OCI-LY3 (cell line): ENCODE measurements around the gene LNPEP.

Experiments used
- H2AFZ ChIP-seq: fragments of 200-600, 300-600 bp; shearing (Covaris generic); 2 replicates; pipeline ENCODE4 v1.6.0; 2014; ENCODE audit warnings: antibody characterized with exemption, low read depth, low read length
- H3K27ac ChIP-seq: fragments of 200-600, 300-600 bp; sonication (generic); 2 replicates; pipeline ENCODE4 v1.5.1; 2014; ENCODE audit warnings: mild to moderate bottlenecking, low read length, moderate library complexity, mixed read lengths
- H3K27me3 ChIP-seq: fragments of 200-600, 300-600 bp; sonication (generic); 2 replicates; pipeline ENCODE4 v1.6.1; 2014; ENCODE audit warnings: low read depth, low read length, mixed read lengths
- H3K36me3 ChIP-seq: fragments of 200-600, 300-600 bp; sonication (generic); replicated peaks from 2 replicates; pipeline ENCODE3; 2014; ENCODE audit warnings: low read depth, low read length, mixed read lengths
- H3K4me1 ChIP-seq: fragments of 300-600, 200-600 bp; sonication (generic); 2 replicates; pipeline ENCODE4 v1.6.1; 2014; ENCODE audit warnings: low read length, mixed read lengths
- H3K4me2 ChIP-seq: fragments of 200-600, 300-600 bp; sonication (generic); 2 replicates; pipeline ENCODE4 v1.6.1; 2014; ENCODE audit warnings: low read length, mixed read lengths
- H3K4me3 ChIP-seq: fragments of 300-600, 200-600 bp; sonication (generic); 2 replicates; pipeline ENCODE4 v1.5.1; 2014; ENCODE audit warnings: antibody characterized with exemption, mild to moderate bottlenecking, low read length, moderate library complexity
- H3K79me2 ChIP-seq: fragments of 300-600, 200-600 bp; shearing (Covaris generic); 2 replicates; pipeline ENCODE4 v1.6.1; 2014; ENCODE audit warnings: mild to moderate bottlenecking, low read length, mixed read lengths
- H3K9ac ChIP-seq: fragments of 300-600, 200-600 bp; shearing (Covaris generic); 2 replicates; pipeline ENCODE4 v1.6.0; 2014; ENCODE audit warnings: mild to moderate bottlenecking, low read length, moderate library complexity
- H3K9me3 ChIP-seq: fragments of 200-600, 300-600 bp; shearing (Covaris generic); 2 replicates; pipeline ENCODE4 v1.6.1; 2014; ENCODE audit warnings: low read length, mixed read lengths; ENCODE audit not compliant: insufficient read depth
- H4K20me1 ChIP-seq: fragments of 200-600, 300-600 bp; sonication (generic); 2 replicates; pipeline ENCODE4 v1.6.1; 2016; ENCODE audit warnings: low read length, mixed read lengths; ENCODE audit not compliant: insufficient read depth
- EZH2phosphoT487 ChIP-seq: fragments of 200-600 bp; shearing (Covaris generic); IDR thresholded peaks from 2 replicates; pipeline ENCODE4 v1.6.1; 2018; ENCODE audit warnings: antibody characterized with exemption, mixed run types, low read depth
- TF ChIP-seq, protein P1 (sequence below): fragments of 200-600, 300-600 bp; sonication (generic); IDR thresholded peaks from 2 replicates; pipeline ENCODE4 v1.5.1; 2014; ENCODE audit warnings: antibody characterized with exemption, low read length, low read depth

The LNPEP gene

DNA sequence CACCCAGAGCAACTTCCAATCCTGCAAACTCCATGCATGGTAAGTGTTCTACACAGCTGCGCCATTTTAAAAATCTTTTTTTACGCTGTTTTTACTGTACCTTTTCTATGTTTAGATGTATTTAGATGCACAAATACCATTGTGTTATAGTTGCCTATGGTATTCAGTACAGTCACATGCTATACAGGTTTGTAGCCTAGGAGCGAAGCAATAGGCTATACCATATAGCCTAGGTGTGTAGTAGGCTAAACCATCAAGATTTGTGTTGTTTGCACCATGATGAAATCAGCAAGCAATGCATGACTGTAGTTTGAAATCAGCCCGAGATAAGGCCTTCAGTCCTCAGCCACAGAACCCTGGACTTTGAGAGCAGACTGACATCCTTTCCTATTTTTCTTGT, 105.4 kb downstream of the LNPEP start:
- H3K9ac ChIP-seq = no peak overlapping the region
- no peaks in the 10 kb centered on the region for H4K20me1 ChIP-seq
- H3K36me3 ChIP-seq = no peaks in the 10 kb centered on the region
- H3K27me3 ChIP-seq = peaks cover 16% of the 10 kb centered on the region; the same call in 1 of the 2 replicates
- H2AFZ ChIP-seq = no peak overlapping the region
- peaks cover 3% of the 10 kb centered on the region; the same call in 1 of the 2 replicates for H3K4me1 ChIP-seq
- no peak overlapping the region for H3K4me2 ChIP-seq
- no peak overlapping the region for H3K4me3 ChIP-seq
- no peak overlapping the region for H3K27ac ChIP-seq
- H3K79me2 ChIP-seq = no peaks in the 10 kb centered on the region
- TF ChIP-seq, protein P1, sequence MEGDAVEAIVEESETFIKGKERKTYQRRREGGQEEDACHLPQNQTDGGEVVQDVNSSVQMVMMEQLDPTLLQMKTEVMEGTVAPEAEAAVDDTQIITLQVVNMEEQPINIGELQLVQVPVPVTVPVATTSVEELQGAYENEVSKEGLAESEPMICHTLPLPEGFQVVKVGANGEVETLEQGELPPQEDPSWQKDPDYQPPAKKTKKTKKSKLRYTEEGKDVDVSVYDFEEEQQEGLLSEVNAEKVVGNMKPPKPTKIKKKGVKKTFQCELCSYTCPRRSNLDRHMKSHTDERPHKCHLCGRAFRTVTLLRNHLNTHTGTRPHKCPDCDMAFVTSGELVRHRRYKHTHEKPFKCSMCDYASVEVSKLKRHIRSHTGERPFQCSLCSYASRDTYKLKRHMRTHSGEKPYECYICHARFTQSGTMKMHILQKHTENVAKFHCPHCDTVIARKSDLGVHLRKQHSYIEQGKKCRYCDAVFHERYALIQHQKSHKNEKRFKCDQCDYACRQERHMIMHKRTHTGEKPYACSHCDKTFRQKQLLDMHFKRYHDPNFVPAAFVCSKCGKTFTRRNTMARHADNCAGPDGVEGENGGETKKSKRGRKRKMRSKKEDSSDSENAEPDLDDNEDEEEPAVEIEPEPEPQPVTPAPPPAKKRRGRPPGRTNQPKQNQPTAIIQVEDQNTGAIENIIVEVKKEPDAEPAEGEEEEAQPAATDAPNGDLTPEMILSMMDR = no peak
- no peak for TF ChIP-seq EZH2phosphoT487
- H3K9me3 ChIP-seq = no peaks in the 10 kb centered on the region

DNA sequence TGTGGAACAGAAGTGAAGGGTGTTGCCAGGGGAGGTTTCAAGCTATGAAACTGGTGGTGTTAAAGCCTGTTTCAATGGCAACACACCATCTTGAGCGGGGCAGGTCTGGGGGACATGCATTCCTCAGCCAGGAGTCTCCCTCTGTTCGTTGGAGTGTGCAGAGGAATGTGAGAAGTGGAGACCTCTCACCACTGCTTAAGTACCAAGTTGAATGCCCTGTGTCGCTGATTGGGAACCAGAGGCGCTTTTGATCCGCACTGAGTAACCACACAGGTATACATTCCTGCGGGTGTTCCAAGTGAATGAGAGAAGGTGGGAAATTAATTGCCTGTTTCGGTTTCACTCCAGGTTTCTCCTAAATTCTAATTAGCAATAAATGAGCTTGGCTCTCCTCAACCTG, 107.1 kb downstream of the LNPEP start:
- Histone ChIP-seq H3K27me3 (peaks cover 31% of the 10 kb centered on the region), H3K4me1 (peaks cover 6% of the 10 kb centered on the region; the same call in 1 of the 2 replicates), H4K20me1 (no peaks in the 10 kb centered on the region), H2AFZ (no peak overlapping the region), H3K9ac (no peak overlapping the region), H3K79me2 (no peaks in the 10 kb centered on the region), H3K4me3 (no peak overlapping the region), H3K9me3 (no peaks in the 10 kb centered on the region), H3K4me2 (no peak overlapping the region), H3K36me3 (no peaks in the 10 kb centered on the region), H3K27ac (no peak overlapping the region)
- no peak for TF ChIP-seq EZH2phosphoT487
- TF ChIP-seq, protein P1 = no peak

DNA sequence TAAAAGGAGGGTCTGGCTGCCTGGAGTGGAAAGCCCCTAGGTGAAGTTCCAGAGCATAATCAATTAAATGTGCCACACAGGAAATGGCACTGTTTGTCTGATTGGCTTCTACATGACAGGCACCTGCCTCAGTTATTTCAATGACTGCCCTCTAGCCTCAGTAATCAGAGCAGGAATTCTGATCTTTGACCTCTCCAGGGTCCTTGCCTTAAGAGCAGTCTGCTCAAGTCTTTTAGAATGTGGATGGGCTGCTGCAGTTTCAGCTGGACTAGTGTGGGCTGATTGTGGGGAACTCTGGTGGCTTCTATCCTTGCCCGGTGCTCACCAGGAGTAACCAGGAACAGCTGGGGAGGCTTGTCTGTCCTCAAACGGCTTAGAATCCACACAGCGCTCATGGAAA, 107.6 kb downstream of the LNPEP start:
- Histone ChIP-seq H2AFZ (no peak overlapping the region), H3K4me1 (peaks cover 6% of the 10 kb centered on the region; the same call in 1 of the 2 replicates), H3K79me2 (no peaks in the 10 kb centered on the region), H3K4me3 (no peak overlapping the region), H3K27me3 (peaks cover 36% of the 10 kb centered on the region), H3K9me3 (no peaks in the 10 kb centered on the region), H3K27ac (no peak overlapping the region), H3K9ac (no peak overlapping the region), H4K20me1 (no peaks in the 10 kb centered on the region), H3K4me2 (no peak overlapping the region), H3K36me3 (no peaks in the 10 kb centered on the region)
- TF ChIP-seq EZH2phosphoT487 = no peak
- TF ChIP-seq, protein P1 = no peak

DNA sequence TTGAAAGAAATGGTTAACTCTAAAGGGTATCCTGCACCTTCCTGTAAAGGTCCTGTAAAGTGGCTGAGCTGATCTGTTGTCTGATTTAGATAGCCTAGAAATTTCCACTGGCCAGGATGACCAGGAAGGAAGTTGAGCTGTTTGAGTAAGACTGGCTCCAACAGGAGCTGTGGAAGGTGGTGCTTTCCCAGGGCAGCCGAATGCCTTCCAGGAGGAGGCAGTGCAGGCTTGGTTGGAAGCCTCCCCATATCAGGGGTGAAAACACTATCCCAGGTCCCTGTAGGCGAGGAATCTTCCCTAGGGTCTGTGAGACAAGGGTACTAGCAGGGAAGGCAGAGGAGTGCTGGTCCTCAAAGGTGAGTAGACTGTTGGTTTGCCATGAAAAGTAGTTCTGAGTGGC, 108.2 kb downstream of the LNPEP start:
- Histone ChIP-seq H3K4me3 (no peak overlapping the region), H3K9me3 (no peaks in the 10 kb centered on the region), H3K27me3 (peaks cover 41% of the 10 kb centered on the region), H4K20me1 (no peaks in the 10 kb centered on the region), H3K4me1 (peaks cover 11% of the 10 kb centered on the region), H3K36me3 (no peaks in the 10 kb centered on the region), H3K79me2 (no peaks in the 10 kb centered on the region), H2AFZ (no peak overlapping the region), H3K27ac (no peak overlapping the region), H3K4me2 (no peak overlapping the region), H3K9ac (no peak overlapping the region)
- TF ChIP-seq EZH2phosphoT487 = no peak
- TF ChIP-seq, protein P1 = peak; percentile 16; the same call in 1 of the 2 replicates
